GM10847 (cell line): Measurements from ENCODE around the gene ABHD2.

Experiments
- POLR2A ChIP-seq: IDR thresholded peaks from 2 replicates; pipeline ENCODE4 v1.6.1; 2011; ENCODE audit not compliant: insufficient read length; ENCODE audit errors: extremely low read depth

Gene ABHD2

DNA sequence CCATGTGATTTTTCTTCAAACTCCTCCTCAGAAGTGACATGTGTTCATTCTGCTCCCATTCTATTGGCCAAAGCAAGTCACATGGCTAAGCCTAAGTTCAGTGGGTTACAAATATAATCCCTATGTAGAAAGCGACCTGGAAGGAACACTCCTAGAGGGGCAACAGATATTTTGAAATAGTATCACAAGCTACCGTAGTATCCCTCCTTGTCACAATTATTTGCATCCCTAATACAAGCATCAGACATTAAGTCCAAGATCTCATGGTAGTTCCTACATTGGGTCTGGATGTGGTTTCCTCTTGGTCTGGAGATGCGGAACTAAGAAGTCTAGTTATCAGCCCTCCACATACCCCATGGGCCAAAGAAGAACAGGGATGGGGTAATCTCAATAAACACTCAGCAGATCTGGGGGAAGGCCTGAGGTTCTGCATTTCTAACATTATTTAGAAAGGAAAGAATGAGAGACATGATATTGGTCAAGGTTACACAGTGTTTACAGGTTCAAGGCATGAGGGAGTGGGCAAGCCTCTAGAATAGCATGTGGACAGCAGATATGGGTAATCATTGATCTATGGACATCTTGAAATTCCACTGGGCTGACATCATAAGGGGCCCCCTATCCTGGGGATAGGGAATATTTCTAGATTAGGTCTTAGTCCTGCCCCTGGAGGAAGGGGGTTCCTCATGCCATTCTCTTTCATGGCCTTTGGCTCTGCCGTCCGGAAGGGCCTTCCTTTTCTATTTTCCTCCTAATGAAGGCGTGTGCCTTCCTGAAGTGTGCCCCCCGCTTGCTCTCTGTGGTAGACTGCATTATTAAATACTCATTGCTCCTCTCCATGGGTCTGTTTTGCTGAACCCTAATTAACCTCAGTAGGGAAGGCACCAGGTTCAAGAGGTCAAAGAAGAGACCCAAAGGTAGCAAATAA lies 17.8 kb upstream of the ABHD2 start:
- TF ChIP-seq POLR2A: no peak

DNA sequence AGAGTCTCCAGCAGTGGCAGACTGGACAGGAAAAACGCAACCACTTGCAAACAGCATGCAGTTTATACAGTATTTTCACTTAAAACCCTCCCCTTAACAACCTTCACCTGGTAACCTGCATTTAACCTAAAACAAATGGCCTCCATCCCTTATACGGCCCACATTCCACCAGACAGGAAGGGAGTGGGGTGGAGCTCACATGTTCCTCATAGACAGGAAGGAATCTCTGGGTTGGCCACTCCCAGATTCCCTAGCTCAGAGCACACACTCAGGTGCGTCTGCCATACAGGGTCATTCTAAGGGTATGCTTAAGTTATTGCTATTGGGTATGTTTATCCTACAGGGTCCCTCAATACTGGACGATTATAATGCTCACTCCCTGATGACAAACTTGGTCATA lies 16.8 kb upstream of the ABHD2 start:
- no peak for TF ChIP-seq POLR2A

DNA sequence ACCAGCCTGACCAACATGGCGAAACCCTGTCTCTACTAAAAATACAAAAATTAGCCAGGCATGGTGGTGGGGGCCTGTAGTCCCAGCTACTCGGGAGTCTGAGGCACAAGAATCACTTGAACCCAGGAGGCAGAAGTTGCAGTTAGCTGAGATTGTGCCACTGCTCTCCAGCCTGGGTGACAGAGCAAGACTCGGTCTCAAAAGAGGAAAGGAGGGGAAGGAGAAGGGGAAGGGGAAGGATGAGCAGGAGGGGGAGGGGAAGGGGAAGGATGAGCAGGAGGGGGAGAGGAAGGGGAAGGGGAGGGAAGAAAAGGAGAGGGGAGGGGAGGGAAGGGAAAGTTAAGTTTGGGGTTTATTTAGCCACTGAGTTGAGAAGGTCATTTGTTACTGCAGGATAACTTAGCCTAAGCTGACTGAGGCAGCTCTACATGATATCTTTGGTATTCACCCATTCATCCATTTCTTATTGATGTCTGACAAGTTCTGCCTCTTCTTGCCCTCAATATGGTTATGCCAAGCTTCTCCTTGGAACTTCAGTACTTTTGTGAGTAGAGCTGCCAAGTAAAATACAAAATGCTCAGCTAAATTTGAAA lies 15.9 kb upstream of the ABHD2 start:
- no peak for TF ChIP-seq POLR2A

DNA sequence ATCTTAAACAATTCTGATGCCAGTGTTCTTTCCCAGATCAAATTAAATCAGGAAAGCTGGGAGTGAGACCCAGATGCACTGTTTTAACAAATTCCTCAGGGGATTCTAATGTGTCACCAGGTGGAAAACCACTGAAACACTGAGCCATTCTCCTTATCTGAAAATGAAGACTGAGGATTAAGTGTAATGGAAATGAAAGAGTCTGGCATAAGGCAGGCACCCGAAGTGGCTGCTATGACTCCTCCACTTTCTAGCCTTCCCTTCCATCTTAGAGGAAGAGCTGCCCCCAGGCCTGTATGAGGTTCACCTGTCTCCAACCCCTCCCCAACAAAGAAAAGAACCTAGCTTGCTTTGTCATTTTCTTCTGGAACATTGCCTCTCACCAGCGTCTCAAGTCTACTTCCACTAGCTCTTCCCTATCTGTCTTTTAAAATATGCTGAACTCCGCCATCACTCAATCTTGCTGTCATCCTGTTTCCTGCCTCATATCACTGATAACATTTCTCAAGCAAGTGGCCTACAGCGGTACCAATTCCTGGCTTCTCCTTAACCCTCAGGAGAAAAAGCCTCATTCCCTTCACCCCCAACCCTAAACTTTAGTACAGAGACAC lies 13.7 kb upstream of the ABHD2 start:
- no peak for TF ChIP-seq POLR2A

DNA sequence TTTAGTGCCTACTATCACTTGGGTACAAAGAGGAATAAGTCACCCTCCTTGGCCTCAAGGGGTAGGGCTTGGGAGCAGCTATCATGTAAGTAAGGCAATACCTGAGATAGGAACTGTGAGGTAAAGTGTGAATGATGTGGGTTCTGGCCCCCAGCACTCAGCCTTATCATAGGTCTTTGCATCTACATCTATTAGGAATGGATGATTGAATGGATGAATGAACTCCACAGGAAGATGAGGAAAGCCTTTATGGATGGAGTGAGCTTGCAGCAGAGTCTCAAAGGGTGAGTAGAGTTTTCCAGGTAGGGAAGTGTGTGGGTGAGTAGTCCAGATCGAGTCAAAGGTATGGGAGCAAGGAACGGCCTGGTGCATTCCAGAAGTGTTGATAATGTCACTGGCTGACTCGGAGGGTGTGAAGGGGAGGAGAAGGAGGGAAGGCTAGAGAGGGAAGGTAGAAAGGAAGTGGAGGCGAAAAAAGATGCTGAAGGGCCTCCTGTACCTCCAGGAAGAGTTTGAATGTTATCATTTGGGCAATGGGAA lies 13.1 kb upstream of the ABHD2 start:
- no peak for TF ChIP-seq POLR2A

DNA sequence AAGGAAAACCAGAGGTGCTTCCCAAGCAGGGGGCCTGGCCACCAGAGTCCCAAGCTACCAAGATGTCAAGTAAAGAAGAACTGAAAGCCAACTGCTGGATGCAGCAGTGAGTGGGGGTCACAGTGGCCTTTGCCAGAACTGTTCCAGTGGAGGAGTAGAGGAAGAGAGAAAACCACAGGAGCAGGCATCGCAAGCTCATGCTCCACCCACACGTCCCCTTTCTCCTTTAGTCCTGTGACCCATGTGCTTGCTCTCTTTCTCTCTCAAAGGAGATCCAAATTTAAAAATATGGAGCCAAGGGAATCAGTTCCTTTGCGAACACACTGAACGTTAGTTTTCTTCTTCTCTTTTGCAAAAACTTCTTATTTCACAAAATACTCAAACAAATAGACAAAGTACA lies 12.4 kb upstream of the ABHD2 start:
- TF ChIP-seq POLR2A: no peak

DNA sequence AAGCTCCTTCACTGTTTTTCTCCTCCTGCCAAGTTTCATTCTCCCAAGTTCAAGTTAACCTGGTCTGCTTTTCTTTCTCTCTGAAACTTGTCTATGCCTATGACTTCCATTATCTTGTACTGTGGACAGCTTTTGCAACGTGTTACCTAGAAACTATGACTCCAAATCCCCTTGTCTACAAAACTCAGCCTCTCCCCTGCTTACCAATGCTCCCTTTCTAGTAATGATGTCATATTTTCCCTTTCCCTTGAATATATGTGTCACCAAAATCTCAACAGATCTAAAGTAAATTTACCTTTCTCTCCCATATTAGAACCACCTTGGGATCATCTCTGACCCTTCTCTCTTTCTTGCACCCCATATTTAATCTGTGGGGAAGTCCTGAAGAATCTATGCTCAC lies 10.5 kb upstream of the ABHD2 start:
- no peak for TF ChIP-seq POLR2A

DNA sequence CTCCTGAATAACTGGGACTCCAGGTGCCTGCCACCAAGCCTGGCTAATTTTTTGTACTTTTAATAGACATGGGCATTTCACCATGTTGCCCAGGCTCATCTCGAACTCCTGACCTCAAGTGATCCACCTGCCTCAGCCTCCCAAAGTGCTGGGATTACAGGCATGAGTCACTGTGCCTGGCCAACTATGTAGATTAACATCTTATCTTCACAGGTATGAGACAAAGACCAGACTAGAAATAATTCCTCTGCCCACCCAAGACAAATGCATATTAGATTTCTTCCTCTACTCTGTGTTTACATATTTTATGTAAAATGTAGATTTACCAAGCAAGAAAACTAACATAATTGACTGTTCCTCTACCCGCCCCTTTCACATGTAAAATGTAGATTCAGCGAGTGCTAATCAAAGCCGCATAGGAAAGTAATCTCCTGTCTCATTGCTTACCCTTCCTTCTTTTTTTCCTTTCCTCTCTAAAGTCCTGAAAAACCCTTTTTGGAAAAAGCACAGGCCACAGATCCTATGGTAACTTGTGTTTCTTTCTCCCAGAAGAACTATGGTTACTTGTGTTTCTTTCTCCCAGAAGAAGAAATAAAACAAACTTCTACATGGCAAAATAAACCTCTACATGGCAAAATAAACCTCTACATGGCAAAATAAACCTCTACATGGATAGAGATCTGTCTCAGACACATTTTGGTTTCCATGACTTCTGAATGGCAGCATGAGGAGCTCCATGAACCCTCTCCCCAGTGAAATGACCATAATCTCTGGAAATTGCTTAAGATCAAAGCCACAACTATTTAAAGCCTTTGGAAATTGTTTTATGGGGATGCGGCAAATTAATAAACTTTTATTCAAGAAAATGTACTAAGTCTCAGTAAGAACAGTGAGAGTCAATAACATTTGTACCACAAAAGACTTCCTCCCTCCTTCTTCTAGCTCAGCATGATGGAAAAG lies 9.1 kb upstream of the ABHD2 start:
- TF ChIP-seq POLR2A: no peak

DNA sequence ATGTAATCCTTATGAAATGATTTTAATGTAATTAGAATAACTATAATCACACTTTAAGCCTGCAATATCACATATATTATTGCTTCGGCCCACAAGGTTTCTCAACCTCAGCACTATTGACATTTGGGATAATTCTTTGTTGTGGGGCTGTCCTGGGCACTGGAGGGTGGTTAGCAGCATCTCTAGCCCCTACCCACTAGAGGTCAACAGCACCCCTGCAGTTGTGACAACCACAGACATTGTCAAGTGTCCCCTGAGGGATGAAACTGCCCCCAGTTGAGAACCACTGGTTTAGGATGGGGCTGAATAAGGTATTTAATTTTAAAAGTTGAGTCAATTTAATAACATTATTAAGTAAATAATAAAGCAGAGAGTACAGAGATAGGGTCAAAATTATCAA lies 6.4 kb upstream of the ABHD2 start:
- no peak for TF ChIP-seq POLR2A

DNA sequence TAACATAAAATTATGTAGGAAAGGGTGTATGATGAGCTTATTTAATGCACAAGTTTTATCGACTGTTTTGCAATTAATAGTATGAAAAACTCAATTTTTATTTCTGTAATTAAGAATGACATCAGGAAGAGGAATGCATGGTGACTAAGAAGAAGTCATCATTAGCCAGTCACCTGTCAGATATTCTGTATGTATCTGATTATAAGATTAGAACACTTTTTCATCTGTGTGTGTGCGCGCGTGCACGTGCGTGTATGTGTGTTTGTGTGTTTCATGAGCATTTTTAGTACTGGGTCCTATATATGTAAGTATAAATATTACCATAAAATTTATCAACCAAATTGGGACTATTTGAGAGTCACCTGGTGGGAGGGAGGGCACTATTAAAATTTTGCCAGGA lies 5.0 kb upstream of the ABHD2 start:
- no peak for TF ChIP-seq POLR2A

DNA sequence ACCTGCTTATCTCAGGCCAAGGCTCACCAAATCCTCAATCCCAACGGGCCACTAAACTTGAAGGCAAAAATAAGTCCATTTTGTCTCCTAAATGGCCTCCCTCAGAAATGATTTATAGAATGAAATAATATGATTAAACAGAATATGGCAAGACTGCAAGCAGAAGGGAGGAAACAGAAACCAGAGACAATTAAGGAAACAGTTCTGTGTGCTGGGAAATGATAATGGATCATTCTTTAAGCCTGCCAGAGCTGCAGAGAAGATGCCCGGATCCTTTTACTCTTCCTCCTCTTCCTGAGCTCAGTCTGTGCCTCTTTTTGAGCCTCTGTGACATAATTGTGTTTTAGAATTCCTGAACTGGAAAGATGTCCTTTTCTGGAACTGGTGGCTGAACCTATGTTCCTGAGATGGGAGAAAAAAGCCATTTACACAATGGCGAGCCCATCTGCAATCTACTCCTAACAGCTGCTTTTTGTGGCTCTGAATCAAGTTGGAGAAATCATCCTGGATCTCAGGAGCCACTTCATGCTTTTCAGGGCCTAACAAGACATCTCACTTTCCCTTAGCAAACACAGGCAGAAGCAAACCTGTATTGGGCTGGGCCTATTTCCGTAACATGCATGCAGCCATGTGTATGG lies 2.8 kb upstream of the ABHD2 start:
- no peak for TF ChIP-seq POLR2A

DNA sequence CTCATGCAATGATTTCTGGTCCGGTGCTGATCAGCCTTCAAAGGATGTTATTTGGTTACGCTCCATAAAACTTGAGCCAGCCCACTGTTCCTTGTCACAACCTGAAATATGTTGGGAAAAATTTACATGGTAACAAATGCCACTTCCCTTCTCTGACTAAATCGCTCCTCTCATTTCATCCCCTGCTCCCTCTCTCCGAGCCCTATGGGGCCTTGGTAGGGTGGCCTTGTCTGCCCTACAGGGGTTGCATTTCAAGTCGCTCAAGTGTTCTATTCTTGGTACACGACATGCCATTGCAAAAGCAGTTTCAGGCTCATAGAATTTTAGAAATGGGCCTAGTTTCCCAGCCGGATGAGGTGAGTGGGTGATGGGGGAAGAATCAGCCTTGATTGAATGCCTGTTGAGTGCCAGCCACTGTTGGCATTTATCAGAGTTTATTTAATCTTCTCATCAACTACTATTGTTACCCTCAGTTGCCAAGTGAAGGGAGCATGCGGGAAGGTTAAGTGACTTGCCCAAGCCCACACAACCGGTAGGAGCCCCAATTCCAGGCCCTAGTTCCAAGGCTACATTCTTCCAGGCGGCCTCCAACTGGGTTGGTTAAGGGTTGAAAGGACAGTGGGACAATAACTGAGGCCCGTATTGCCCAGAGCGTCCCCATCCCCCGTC lies 961 bp upstream of the ABHD2 start:
- TF ChIP-seq POLR2A: no peak

DNA sequence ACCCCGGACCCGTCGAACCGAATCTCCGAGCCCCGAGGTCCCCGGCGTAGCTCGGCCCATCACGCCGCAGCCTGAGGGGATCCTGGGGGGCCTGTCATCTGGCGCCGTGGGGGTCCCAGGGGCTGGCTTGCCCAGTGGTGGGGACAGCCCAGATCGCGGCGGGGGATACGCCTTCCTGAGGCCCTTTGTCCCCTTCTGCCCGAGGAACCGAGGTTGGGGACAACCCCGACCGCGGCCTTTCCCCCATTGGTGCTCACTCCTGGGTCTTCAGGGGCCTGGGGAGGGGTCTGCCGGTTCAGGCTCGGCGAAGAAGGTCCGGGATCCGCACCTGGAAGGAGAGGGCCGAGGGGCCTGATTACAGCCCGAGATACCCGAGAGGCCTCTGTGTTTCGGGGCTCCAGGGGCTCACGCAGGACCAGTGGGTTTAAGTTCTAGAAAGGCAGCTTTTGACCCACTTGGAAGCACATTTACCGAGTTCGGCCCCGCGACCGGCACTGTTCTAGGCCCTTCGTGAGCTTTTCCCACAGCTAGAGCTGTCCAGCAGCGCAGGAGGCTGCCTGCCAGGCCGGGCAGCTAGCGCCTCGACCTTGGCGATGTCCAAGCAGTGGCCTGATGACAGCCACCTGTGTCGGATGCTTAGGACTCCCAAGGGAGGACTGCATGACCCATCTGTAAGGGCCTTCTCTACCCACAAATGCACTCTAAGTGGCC lies 504 bp downstream of the ABHD2 start:
- TF ChIP-seq POLR2A: no peak
